Measurements from ENCODE around the gene C16orf82. TPM values are rescaled to one million over a fixed set of nuclear protein-coding genes. Genes with fewer than 3 reads are reported as not detected.

Gene C16orf82
- total and polyA plus RNA-seq, 9 of the 15 experiments (the other 6 are each of a cell fraction or from before 2014, with no cell fraction given): not detected

DNA sequence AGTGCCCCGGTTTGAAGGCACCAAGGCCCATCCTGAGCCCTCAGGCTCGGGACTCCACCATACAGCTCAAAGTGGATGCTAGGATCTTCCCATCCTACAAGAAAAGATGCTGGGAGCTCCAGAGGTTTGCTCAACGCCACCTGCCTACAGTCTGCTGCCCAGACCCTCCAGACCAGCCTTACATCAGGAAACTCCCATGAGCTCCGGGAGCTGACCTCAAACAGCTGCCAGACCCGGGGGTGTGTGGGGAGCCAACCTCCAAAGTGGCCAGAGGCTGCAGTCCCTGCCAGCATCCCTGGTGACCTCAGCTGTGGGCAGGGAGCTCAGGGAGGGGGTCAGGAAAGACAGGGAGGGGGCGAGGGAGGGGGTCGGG lies 43.8 kb downstream of the C16orf82 start (continued):
- TF ChIP-seq, protein P1, sequence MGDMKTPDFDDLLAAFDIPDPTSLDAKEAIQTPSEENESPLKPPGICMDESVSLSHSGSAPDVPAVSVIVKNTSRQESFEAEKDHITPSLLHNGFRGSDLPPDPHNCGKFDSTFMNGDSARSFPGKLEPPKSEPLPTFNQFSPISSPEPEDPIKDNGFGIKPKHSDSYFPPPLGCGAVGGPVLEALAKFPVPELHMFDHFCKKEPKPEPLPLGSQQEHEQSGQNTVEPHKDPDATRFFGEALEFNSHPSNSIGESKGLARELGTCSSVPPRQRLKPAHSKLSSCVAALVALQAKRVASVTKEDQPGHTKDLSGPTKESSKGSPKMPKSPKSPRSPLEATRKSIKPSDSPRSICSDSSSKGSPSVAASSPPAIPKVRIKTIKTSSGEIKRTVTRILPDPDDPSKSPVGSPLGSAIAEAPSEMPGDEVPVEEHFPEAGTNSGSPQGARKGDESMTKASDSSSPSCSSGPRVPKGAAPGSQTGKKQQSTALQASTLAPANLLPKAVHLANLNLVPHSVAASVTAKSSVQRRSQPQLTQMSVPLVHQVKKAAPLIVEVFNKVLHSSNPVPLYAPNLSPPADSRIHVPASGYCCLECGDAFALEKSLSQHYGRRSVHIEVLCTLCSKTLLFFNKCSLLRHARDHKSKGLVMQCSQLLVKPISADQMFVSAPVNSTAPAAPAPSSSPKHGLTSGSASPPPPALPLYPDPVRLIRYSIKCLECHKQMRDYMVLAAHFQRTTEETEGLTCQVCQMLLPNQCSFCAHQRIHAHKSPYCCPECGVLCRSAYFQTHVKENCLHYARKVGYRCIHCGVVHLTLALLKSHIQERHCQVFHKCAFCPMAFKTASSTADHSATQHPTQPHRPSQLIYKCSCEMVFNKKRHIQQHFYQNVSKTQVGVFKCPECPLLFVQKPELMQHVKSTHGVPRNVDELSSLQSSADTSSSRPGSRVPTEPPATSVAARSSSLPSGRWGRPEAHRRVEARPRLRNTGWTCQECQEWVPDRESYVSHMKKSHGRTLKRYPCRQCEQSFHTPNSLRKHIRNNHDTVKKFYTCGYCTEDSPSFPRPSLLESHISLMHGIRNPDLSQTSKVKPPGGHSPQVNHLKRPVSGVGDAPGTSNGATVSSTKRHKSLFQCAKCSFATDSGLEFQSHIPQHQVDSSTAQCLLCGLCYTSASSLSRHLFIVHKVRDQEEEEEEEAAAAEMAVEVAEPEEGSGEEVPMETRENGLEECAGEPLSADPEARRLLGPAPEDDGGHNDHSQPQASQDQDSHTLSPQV (IDR thresholded peaks at IDR 0.05): no peak
- TF ChIP-seq MCM7 (IDR thresholded peaks at IDR 0.05): no peak
- TF ChIP-seq TCF7 (IDR thresholded peaks at IDR 0.05; ENCODE audit: borderline replicate concordance): no peak
- no peak for TF ChIP-seq ZNF224 (CRISPR knock-in tag; IDR thresholded peaks at IDR 0.05)
- TF ChIP-seq NFXL1 (CRISPR knock-in tag; IDR thresholded peaks at IDR 0.05): no peak
- TF ChIP-seq, protein P2, sequence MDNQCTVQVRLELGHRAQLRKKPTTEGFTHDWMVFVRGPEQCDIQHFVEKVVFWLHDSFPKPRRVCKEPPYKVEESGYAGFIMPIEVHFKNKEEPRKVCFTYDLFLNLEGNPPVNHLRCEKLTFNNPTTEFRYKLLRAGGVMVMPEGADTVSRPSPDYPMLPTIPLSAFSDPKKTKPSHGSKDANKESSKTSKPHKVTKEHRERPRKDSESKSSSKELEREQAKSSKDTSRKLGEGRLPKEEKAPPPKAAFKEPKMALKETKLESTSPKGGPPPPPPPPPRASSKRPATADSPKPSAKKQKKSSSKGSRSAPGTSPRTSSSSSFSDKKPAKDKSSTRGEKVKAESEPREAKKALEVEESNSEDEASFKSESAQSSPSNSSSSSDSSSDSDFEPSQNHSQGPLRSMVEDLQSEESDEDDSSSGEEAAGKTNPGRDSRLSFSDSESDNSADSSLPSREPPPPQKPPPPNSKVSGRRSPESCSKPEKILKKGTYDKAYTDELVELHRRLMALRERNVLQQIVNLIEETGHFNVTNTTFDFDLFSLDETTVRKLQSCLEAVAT (IDR thresholded peaks at IDR 0.05): no peak
